ENCODE results near the gene SAP30L.

SAP30L gene

DNA sequence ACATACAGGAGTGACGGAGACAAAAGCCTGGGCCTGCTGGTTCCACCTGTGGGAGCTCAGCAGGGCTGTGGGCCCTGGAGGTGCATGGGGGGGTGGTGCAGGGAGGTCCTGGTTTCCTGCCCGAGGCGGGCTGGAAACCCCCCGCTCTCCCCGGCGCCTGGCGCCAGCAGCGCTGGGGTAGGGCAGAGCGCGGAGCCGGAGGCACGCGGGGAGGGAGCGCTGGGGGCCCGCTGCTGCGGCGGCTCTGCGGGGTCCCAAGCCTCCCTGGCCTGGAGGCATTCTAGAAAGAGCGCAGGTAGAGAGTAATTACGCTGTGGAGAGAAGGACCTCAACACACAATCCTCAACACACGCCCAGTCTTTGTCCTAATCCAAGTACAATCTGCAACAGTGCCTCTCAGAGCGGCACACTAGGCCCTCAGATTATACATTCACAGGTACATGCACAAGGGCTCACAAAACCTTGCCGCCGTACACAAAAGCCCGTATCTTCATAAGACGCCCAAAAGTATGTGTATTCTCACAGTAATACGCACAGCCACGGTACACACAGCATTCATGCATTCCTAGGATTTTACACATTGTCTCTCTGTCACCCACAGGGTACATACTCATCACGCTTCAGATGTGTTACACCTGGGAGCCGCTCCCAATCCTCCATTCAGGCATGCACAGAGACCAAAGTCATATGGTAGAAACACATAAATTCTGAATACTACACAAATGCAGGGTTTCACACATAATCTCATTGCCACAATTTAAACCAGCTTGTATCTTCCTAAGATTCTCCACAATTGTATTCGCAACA lies 34.4 kb downstream of the SAP30L start:
- in situ Hi-C loops (cut with MboI; ENCODE audit: low sequenced_read_pairs) = no loop called here

- in situ Hi-C loops (cut with MboI; ENCODE audit: low sequenced_read_pairs) = no loop called here
Observed at GRCh38 chr5:154480847-154481246, 35.0 kb downstream of the SAP30L start.

DNA sequence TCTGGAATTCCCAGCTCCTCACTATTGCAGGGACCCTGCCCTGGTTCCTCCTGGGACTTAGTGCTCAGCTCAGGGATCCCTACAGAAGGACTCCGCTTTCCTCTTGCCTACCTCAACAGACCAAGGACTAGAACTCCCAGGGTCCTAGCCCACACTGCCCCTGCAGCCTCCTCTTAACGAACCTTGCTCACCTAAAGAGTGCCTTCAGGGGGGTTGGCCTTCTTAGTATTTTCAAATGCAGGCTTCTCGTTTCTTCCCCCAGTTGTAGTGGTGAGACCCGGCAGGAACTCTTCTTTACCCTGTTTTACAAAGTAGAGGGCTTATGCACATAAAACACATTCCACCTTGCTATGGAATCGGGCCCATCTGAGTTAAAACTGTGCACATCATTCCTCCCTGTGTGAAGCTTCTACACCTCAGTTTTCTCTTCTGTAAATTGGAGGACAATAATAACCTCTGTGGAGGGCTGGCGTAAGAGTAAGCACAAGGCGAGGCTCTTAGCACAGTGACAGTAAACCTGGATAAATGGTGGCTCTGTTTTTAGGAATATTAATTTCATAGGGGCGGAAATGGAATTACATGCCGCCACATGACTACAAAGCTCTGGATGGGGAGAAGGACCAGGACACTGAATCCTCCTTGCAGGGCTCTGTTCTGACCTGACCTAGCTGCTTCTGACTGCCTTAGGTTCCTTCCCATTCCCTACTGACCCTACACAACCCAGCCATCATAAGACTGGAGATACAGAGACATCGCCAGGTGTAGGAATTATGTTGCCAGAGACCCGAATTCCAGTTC lies 36.0 kb downstream of the SAP30L start:
- in situ Hi-C loops (cut with MboI; ENCODE audit: low sequenced_read_pairs) = no loop called here

- in situ Hi-C loops (cut with MboI; ENCODE audit: low sequenced_read_pairs) = no loop called here
Observed at GRCh38 chr5:154482528-154483449, 37.0 kb downstream of the SAP30L start.

- in situ Hi-C loops (cut with MboI; ENCODE audit: low sequenced_read_pairs) = no loop called here
Observed at GRCh38 chr5:154483654-154484392, 38.0 kb downstream of the SAP30L start.

DNA sequence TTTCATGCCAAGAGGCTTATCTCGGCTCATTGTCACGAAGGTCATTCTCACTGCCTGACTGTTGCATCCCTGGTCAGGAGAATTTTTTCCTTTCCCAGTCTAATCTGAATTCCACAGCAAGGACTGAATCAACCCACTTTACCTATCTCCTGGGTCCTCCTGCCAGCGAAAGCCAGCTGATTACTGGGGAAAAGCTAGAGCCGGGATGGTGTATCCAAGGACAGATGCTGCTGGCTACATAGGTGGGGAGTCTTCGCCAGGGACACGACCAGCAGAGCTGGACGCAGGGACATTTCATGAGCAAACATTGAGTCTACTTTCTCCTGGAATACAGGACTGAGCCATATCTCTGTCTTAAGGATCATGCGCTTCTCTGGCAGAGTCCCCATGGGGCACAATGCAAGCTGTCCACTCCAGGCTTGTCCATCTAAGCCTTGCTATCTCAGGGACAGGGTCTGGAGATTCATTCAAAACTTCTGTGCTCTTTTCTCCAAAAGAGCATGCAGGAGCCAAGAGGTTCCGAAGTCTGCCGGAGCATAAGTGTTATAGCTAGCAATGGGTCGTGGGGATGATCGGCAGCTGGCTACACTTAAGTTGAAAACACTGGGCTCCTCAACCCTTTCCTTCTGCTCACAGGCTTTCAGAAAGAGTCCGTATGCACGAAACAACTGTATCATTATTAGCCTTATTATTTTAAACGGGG lies 38.7 kb downstream of the SAP30L start:
- in situ Hi-C loops (cut with MboI; ENCODE audit: low sequenced_read_pairs) = no loop called here

GRCh38 chr5:154485096-154485491 lies 39.3 kb downstream of the SAP30L start:
- in situ Hi-C loops (cut with MboI; ENCODE audit: low sequenced_read_pairs) = no loop called here

DNA sequence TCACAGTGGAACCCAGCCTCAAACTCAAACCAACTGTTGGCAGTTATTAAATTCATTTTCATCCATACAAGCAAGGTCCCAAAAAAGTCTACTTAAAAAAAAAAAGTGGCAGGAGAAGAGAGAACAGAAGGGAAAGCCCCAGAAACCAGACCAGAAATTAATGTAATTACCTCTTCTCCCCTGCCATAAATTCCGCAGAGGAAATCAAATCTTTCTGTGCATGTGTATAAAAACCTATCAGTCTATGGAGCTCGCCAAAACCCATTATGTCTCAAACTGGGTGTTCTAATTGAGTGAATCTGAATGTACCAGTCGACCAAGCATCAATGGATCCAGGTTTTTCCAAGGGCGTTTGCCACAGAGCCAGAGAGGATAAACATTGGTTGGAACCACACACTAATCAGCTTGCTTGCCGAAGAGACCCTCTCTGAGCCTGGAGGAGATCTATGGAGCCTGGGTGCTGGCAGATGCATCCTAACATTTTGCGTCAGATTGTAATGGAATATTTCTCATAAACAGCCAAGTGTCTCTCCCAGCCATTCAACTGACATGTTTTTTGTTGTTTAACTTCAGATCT lies 40.1 kb downstream of the SAP30L start:
- in situ Hi-C loops (cut with MboI; ENCODE audit: low sequenced_read_pairs) = no loop called here

GRCh38 chr5:154486427-154486866 lies 40.6 kb downstream of the SAP30L start:
- in situ Hi-C loops (cut with MboI; ENCODE audit: low sequenced_read_pairs) = no loop called here

DNA sequence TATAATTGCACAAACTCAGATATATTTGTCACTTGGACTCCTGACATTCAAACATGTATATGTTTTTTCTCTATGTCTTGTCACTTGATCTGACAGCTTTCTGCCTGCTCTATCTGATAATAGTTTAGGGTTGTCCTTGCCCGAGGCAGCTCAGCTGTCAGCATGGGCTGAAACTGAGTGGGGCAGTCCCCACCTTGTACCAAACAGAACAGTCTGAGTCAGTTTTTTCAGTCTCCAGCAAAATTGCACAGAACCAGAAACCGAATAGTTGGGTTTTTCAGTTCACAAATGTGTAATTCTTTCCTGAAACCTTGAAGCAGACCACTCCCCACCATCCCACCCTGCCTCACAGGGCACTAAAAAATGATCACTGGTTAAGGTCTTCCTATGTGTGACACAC lies 41.7 kb downstream of the SAP30L start:
- in situ Hi-C loops (cut with MboI; ENCODE audit: low sequenced_read_pairs) = no loop called here

- in situ Hi-C loops (cut with MboI; ENCODE audit: low sequenced_read_pairs) = no loop called here
Observed at GRCh38 chr5:154491941-154492340, 46.1 kb downstream of the SAP30L start.

- in situ Hi-C loops (cut with MboI; ENCODE audit: low sequenced_read_pairs) = no loop called here
Observed at GRCh38 chr5:154493274-154493673, 47.5 kb downstream of the SAP30L start.

DNA sequence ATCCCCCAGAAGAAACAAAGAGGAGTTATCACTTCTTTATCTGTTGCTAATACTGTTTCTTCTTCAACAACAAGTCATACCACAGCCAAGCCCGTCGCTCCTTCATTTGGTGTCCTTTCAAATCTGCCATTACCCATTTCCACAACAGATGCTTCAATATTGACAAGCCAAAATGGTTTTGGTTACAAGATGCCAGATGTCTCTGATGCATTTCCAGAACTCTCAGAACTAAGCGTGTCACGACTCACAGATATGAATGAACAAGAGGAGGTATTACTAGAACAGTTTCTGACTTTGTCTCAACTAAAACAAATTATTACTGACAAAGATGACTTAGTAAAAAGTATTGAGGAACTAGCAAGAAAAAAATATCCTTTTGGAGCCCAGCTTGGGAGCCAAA lies 48.2 kb downstream of the SAP30L start:
- in situ Hi-C loops (cut with MboI; ENCODE audit: low sequenced_read_pairs) = no loop called here

- in situ Hi-C loops (cut with MboI; ENCODE audit: low sequenced_read_pairs) = no loop called here
Observed at GRCh38 chr5:154498591-154498990, 52.8 kb downstream of the SAP30L start.

GRCh38 chr5:154498994-154499393 lies 53.2 kb downstream of the SAP30L start:
- in situ Hi-C loops (cut with MboI; ENCODE audit: low sequenced_read_pairs) = no loop called here

GRCh38 chr5:154501566-154501965 lies 55.8 kb downstream of the SAP30L start:
- in situ Hi-C loops (cut with MboI; ENCODE audit: low sequenced_read_pairs) = no loop called here

- in situ Hi-C loops (cut with MboI; ENCODE audit: low sequenced_read_pairs) = no loop called here
Observed at GRCh38 chr5:154502180-154502579, 56.4 kb downstream of the SAP30L start.

DNA sequence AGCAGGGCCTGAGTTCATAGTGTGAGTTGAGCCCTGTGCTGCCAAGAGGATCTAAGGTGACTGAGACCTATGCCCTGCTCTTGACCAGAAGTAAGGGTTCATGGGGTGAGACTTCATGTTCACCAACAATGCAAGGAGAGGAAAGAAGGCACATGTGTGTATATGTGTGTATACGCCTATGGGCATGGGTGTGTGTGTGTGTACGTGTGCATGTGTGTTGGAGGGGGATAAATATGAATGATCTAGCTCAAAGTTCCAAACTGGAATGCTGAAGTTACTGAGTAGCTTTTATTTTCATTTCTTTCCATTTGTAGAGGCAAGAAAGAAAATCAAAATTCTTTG lies 57.9 kb downstream of the SAP30L start:
- in situ Hi-C loops (cut with MboI; ENCODE audit: low sequenced_read_pairs) = no loop called here

DNA sequence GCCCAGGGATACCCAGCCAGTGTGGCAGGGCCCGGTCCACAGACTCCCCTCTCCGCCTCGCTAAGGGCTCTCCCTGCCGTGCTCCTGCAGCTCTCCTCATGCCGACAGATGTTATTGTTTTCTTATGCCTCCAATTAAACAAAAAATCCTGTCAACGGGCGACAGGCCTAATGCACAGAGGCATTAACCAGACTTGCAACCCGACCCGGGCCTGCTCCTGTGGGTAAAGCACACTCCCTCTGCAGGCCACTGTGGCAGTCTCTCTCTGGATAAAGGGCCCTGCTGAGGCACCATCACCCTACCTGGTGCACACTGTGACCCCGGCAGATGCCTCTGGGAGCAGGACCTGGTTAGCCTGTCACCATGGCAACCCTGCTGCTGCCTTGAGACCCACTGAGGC lies 59.8 kb downstream of the SAP30L start:
- in situ Hi-C loops (cut with MboI; ENCODE audit: low sequenced_read_pairs) = no loop called here
